ENCODE measurements around the gene RAPGEF2. TPM values are rescaled to one million over a fixed set of nuclear protein-coding genes. Genes with fewer than 3 reads are reported as not detected.

RAPGEF2 gene
- polyA plus RNA-seq, 1 donor (not counting 4 experiments of a cell fraction or from before 2014, with no cell fraction given) = 23.8 TPM

GRCh38 chr4:159106636-159107035 lies 3.8 kb downstream of the RAPGEF2 start:
- H3K9ac ChIP-seq (ENCODE audit: control insufficient read depth, extremely low read depth, insufficient read depth, low read length) = no peak overlapping the region
- H3K4me3 ChIP-seq (ENCODE audit: control insufficient read depth in 2 of 3, extremely low read depth in 1 of 3, insufficient read depth in 2 of 3, low read depth in 1 of 3, low read length in 3 of 3) = no peak overlapping the region
- peaks cover 11% of the 10 kb centered on the region for H3K4me1 ChIP-seq (ENCODE audit: control insufficient read depth, extremely low read depth, insufficient read depth, low read length)
- no peak overlapping the region for H2AFZ ChIP-seq (ENCODE audit: control insufficient read depth, low read length)
- dilution Hi-C loops (cut with MboI; ENCODE audit: extremely low pct_ligation_motif_present, low sequenced_read_pairs) = no loop called here
- no peak overlapping the region for H3K4me2 ChIP-seq (ENCODE audit: control insufficient read depth, extremely low read depth, insufficient read depth, low read depth, low read length)
- H3K36me3 ChIP-seq (ENCODE audit: control insufficient read depth in 2 of 2, extremely low read depth in 1 of 2, insufficient read depth in 2 of 2, low read length in 2 of 2) = no peaks in the 10 kb centered on the region
- H3K9me1 ChIP-seq (ENCODE audit: control insufficient read depth, extremely low read depth, insufficient read depth, low read length) = no peaks in the 10 kb centered on the region
- FAIRE-seq (no peak), DNase-seq (ENCODE audit: low read depth, low spot score) (no peak)
- H3K27me3 ChIP-seq (ENCODE audit: control insufficient read depth, extremely low read depth, insufficient read depth, low read length) = no peaks in the 10 kb centered on the region
- H4K20me1 ChIP-seq (ENCODE audit: control insufficient read depth, extremely low read depth, insufficient read depth, low read length) = peaks cover 4% of the 10 kb centered on the region
- no peak overlapping the region for H3K27ac ChIP-seq (ENCODE audit: control insufficient read depth, insufficient read depth, low read length)
- no peaks in the 10 kb centered on the region for H3K9me3 ChIP-seq (ENCODE audit: control insufficient read depth, low read depth, low read length)
- H3K79me2 ChIP-seq (ENCODE audit: control insufficient read depth, insufficient read depth, low read length) = peaks cover 69% of the 10 kb centered on the region
- TF ChIP-seq, protein P1, sequence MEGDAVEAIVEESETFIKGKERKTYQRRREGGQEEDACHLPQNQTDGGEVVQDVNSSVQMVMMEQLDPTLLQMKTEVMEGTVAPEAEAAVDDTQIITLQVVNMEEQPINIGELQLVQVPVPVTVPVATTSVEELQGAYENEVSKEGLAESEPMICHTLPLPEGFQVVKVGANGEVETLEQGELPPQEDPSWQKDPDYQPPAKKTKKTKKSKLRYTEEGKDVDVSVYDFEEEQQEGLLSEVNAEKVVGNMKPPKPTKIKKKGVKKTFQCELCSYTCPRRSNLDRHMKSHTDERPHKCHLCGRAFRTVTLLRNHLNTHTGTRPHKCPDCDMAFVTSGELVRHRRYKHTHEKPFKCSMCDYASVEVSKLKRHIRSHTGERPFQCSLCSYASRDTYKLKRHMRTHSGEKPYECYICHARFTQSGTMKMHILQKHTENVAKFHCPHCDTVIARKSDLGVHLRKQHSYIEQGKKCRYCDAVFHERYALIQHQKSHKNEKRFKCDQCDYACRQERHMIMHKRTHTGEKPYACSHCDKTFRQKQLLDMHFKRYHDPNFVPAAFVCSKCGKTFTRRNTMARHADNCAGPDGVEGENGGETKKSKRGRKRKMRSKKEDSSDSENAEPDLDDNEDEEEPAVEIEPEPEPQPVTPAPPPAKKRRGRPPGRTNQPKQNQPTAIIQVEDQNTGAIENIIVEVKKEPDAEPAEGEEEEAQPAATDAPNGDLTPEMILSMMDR (optimal IDR thresholded peaks at IDR 0.05 in 1 of 3, IDR thresholded peaks at IDR 0.05 in 1 of 3, conservative IDR thresholded peaks at IDR 0.05 in 1 of 3; ENCODE audit: extremely low read depth in 1 of 3, insufficient read depth in 2 of 3, low read length in 3 of 3) = no peak
- no peak for TF ChIP-seq EZH2 (IDR thresholded peaks at IDR 0.05; ENCODE audit: low read length)

GRCh38 chr4:159107203-159107925 lies 4.5 kb downstream of the RAPGEF2 start:
- no peaks in the 10 kb centered on the region for H3K27me3 ChIP-seq (ENCODE audit: control insufficient read depth, extremely low read depth, insufficient read depth, low read length)
- no peak for FAIRE-seq
- TF ChIP-seq, protein P1 (optimal IDR thresholded peaks at IDR 0.05 in 1 of 3, IDR thresholded peaks at IDR 0.05 in 1 of 3, conservative IDR thresholded peaks at IDR 0.05 in 1 of 3; ENCODE audit: extremely low read depth in 1 of 3, insufficient read depth in 2 of 3, low read length in 3 of 3) = no peak
- no peak for TF ChIP-seq EZH2 (IDR thresholded peaks at IDR 0.05; ENCODE audit: low read length)
- no peak overlapping the region for H2AFZ ChIP-seq (ENCODE audit: control insufficient read depth, low read length)
- H3K4me1 ChIP-seq (ENCODE audit: control insufficient read depth, extremely low read depth, insufficient read depth, low read length) = peaks cover 11% of the 10 kb centered on the region
- dilution Hi-C loops (cut with MboI; ENCODE audit: extremely low pct_ligation_motif_present, low sequenced_read_pairs) = no loop called here
- no peak overlapping the region for H3K9ac ChIP-seq (ENCODE audit: control insufficient read depth, extremely low read depth, insufficient read depth, low read length)
- H4K20me1 ChIP-seq (ENCODE audit: control insufficient read depth, extremely low read depth, insufficient read depth, low read length) = peaks cover 4% of the 10 kb centered on the region
- no peak overlapping the region for H3K27ac ChIP-seq (ENCODE audit: control insufficient read depth, insufficient read depth, low read length)
- H3K36me3 ChIP-seq (ENCODE audit: control insufficient read depth in 2 of 2, extremely low read depth in 1 of 2, insufficient read depth in 2 of 2, low read length in 2 of 2) = no peaks in the 10 kb centered on the region
- no peak for DNase-seq (ENCODE audit: low read depth, low spot score)
- no peak overlapping the region for H3K4me2 ChIP-seq (ENCODE audit: control insufficient read depth, extremely low read depth, insufficient read depth, low read depth, low read length)
- H3K9me1 ChIP-seq (ENCODE audit: control insufficient read depth, extremely low read depth, insufficient read depth, low read length) = no peaks in the 10 kb centered on the region
- H3K79me2 ChIP-seq (ENCODE audit: control insufficient read depth, insufficient read depth, low read length) = peaks cover 77% of the 10 kb centered on the region
- H3K4me3 ChIP-seq (ENCODE audit: control insufficient read depth in 2 of 3, extremely low read depth in 1 of 3, insufficient read depth in 2 of 3, low read depth in 1 of 3, low read length in 3 of 3) = no peak overlapping the region
- no peaks in the 10 kb centered on the region for H3K9me3 ChIP-seq (ENCODE audit: control insufficient read depth, low read depth, low read length)

Measured in keratinocyte (primary cell).